K562 (cell line): ENCODE measurements around the gene ZACN. TPM values are rescaled to one million over a fixed set of nuclear protein-coding genes. Genes with fewer than 3 reads are reported as not detected.

Experiments
- ATF3 ChIP-seq, 2 experiments: fragments of 450-650 bp in 1 of 2; sonication (generic) in 1 of 2; formaldehyde crosslinking in 1 of 2; IDR thresholded peaks in 1 of 2; conservative IDR thresholded peaks in 1 of 2; 2 replicates each; pipeline versions ENCODE4 v1.6.1 to v1.8.1; 2016 to 2023; ENCODE audit warnings: mild to moderate bottlenecking in 2 of 2, moderate library complexity in 2 of 2, inconsistent platforms in 1 of 2, missing genetic modification reagents in 1 of 2
- ELF2 ChIP-seq: fragments of 250-450 bp; sonication (Bioruptor Pico); IDR thresholded peaks from 2 replicates; pipeline ENCODE4 v1.5.0; 2021; ENCODE audit warnings: mild to moderate bottlenecking
- FOXA3 ChIP-seq, 2 experiments: fragments of 450-650 bp in 1 of 2; sonication (generic) in 1 of 2; formaldehyde crosslinking; IDR thresholded peaks in 1 of 2; conservative IDR thresholded peaks in 1 of 2; 2 replicates each; pipeline versions ENCODE4 v1.4.0 to v1.8.0; 2020 to 2022; ENCODE audit warnings: mild to moderate bottlenecking in 2 of 2, missing genetic modification reagents in 1 of 2
- GABPB1 ChIP-seq: sonication (generic); formaldehyde crosslinking; IDR thresholded peaks from 2 replicates; pipeline ENCODE4 v1.8.0; 2022; ENCODE audit warnings: mild to moderate bottlenecking, missing genetic modification reagents
- GATAD2B ChIP-seq: fragments of 450-650 bp; IDR thresholded peaks from 2 replicates; pipeline ENCODE4 v1.6.1; 2017; ENCODE audit warnings: mild to moderate bottlenecking, borderline replicate concordance
- HOMEZ ChIP-seq: fragments of 250-450 bp; sonication (Bioruptor Pico); IDR thresholded peaks from 2 replicates; pipeline ENCODE4 v1.4.0; 2020; ENCODE audit warnings: mild to moderate bottlenecking, moderate library complexity
- LEF1 ChIP-seq: fragments of 450-650 bp; IDR thresholded peaks from 2 replicates; pipeline ENCODE4 v1.6.1; 2016; ENCODE audit warnings: mild to moderate bottlenecking
- MTF1 ChIP-seq: fragments of 250-450 bp; sonication (Bioruptor Pico); IDR thresholded peaks from 2 replicates; pipeline ENCODE4 v1.9.0; 2021; ENCODE audit warnings: moderate library complexity, mild to moderate bottlenecking, inconsistent platforms, borderline replicate concordance
- PTTG1 ChIP-seq: fragments of 450-650 bp; IDR thresholded peaks from 2 replicates; pipeline ENCODE4 v1.6.1; 2016; ENCODE audit warnings: low read depth, mild to moderate bottlenecking, missing genetic modification characterization, missing compliant biosample characterization
- PYGO2 ChIP-seq: fragments of 450-650 bp; IDR thresholded peaks from 2 replicates; pipeline ENCODE4 v1.6.1; 2016; ENCODE audit warnings: mild to moderate bottlenecking, missing genetic modification characterization, moderate library complexity, missing compliant biosample characterization
- SFPQ ChIP-seq: fragments of 200-400 bp; formaldehyde crosslinking; IDR thresholded peaks from 2 replicates; pipeline ENCODE4 v1.6.1; 2017; ENCODE audit warnings: mild to moderate bottlenecking, low read depth, low read length, moderate library complexity
- SPI1 ChIP-seq: IDR thresholded peaks from 2 replicates; pipeline ENCODE4 v1.6.1; 2011; ENCODE audit warnings: low read depth, low read length, control low read depth, borderline replicate concordance
- THRA ChIP-seq: fragments of 450-650 bp; IDR thresholded peaks from 2 replicates; pipeline ENCODE4 v1.6.1; 2017; ENCODE audit warnings: mild to moderate bottlenecking, moderate library complexity
- THRAP3 ChIP-seq: fragments of 450-650 bp; IDR thresholded peaks from 2 replicates; pipeline ENCODE4 v1.6.1; 2016; ENCODE audit warnings: mild to moderate bottlenecking, inconsistent platforms, borderline replicate concordance
- ZBTB43 ChIP-seq: sonication (generic); formaldehyde crosslinking; IDR thresholded peaks from 2 replicates; pipeline ENCODE4 v1.8.0; 2023; ENCODE audit warnings: mild to moderate bottlenecking, missing genetic modification reagents
- ZC3H11A ChIP-seq: IDR thresholded peaks from 2 replicates; pipeline ENCODE4 v1.6.1; 2012; ENCODE audit warnings: low read depth, low read length, improper control_type of control experiment
- ZNF175 ChIP-seq: fragments of 200-800 bp; sonication (Bioruptor generic); IDR thresholded peaks from 2 replicates; pipeline ENCODE4 v1.6.1; 2016; ENCODE audit warnings: low read depth, mild to moderate bottlenecking, missing genetic modification characterization, missing compliant biosample characterization
- ZNF197 ChIP-seq: fragments of 200-800 bp; sonication (Bioruptor generic); IDR thresholded peaks from 2 replicates; pipeline ENCODE4 v1.6.1; 2016; ENCODE audit warnings: low read depth, missing genetic modification characterization, missing compliant biosample characterization
- ZNF24 ChIP-seq: fragments of 450-650 bp; IDR thresholded peaks from 2 replicates; pipeline ENCODE4 v1.6.1; 2016
- polyA plus RNA-seq, 8 experiments: library from polyadenylated mRNA; depleted of rRNA in 4 of 8; stranded (reverse) in 5 of 8; unstranded in 3 of 8; fragments of >200 nt; fragmentation: Nextera tagmentation in 2 of 8; fragmentation: Illumina TruSeq in 1 of 8; extraction: Ambion mirVana in 2 of 8; extraction: Trizol in 1 of 8; gene quantifications; 2 replicates each; pipeline versions ENCODE4 v1.2.1 to v1.2.3, GENCODE V29; 2011 to 2014; ENCODE audit warnings: inconsistent platforms in 1 of 8, missing spikeins in 1 of 8
- total RNA-seq, 7 experiments: library from RNA; depleted of rRNA in 6 of 7; stranded (reverse); fragments of >200 nt in 6 of 7; fragmentation: Illumina TruSeq in 2 of 7; extraction: Trizol in 2 of 7; gene quantifications; 2 replicates each; pipeline versions ENCODE4 v1.2.1 to v1.2.3, GENCODE V29; 2011 to 2021; ENCODE audit warnings: low replicate concordance in 1 of 7

ZACN gene
- total and polyA plus RNA-seq, 9 of the 15 experiments (the other 6 are each of a cell fraction or from before 2014, with no cell fraction given) = 0.07 TPM; not detected in 8

- no peak for TF ChIP-seq SFPQ
- no peak for TF ChIP-seq LEF1
- TF ChIP-seq FOXA3 (CRISPR knock-in tag; conservative IDR thresholded peaks at IDR 0.05 in 1 of 2, IDR thresholded peaks at IDR 0.05 in 1 of 2) = no peak; a peak in 1 of 4 replicates
- TF ChIP-seq GABPB1 (CRISPR knock-in tag) = peak; percentile 74
- no peak for TF ChIP-seq ZNF197 (CRISPR knock-in tag)
- no peak for TF ChIP-seq PTTG1 (tag)
- TF ChIP-seq ZC3H11A = no peak
- TF ChIP-seq THRAP3 = no peak
- TF ChIP-seq HOMEZ (CRISPR knock-in tag) = no peak
- no peak; the same call in 1 of the 2 replicates for TF ChIP-seq GATAD2B
- TF ChIP-seq MTF1 (CRISPR knock-in tag) = no peak
- TF ChIP-seq ZNF175 = no peak
- 0 out of 2 replicates have a peak, but pooled peaks have one; percentile 60 for TF ChIP-seq ELF2 (CRISPR knock-in tag)
- TF ChIP-seq THRA = no peak
- TF ChIP-seq ATF3 (IDR thresholded peaks at IDR 0.05) = no peak
- TF ChIP-seq ATF3 (CRISPR knock-in tag; conservative IDR thresholded peaks at IDR 0.05) = no peak
- no peak for TF ChIP-seq SPI1
- no peak; the same call in 1 of the 2 replicates for TF ChIP-seq ZBTB43 (CRISPR knock-in tag)
- no peak for TF ChIP-seq ZNF24
- no peak for TF ChIP-seq PYGO2 (tag)
Measured at GRCh38 chr17:76072148-76072858, 6.7 kb upstream of the ZACN start, which contains the start of gene SRP68 (continued).
